ENCODE measurements around the gene CACNA1I.

Gene CACNA1I

DNA sequence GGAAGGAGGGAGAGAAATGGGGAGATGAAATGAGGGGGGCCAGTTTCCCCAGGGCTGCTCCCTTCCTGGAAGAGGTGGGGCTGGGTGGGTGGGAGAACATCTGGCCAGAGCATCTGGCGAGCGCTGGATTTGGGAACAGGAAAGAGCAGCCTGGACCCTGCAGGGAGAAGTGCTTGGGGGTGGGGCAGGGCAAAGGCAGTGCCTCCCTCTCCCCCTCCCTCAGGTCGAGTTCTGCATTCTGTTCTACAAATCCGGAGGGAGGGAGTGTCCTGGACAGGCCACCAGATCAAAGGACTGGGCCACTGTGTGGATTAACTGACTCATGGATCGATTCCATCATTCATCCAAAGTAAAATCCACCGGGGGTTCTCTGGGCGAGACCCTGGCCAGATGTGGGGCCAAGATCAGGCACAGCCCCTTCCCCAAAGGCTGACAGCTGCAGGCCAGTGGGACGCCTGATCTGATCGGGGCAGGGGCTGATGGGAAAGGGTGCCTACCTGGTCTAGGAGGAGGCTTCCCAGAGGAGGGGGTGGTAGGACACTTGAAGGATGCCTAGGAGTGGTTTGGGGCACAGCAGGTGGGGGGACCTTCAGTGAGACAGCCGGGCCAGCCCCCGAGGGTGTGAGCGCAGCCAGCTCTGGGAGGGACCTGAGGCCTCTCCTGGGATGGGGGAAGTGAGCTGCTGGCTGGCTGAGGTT, 57.5 kb downstream of the CACNA1I start:
- Mint-ChIP-seq H3K4me3 (no peak overlapping the region), H3K36me3 (ENCODE audit: low read depth) (no peaks in the 10 kb centered on the region), H3K27ac (no peak overlapping the region), H3K27me3 (ENCODE audit: low read depth, poor library complexity) (peaks cover 11% of the 10 kb centered on the region), H3K4me1 (peaks cover 38% of the 10 kb centered on the region), H3K9me3 (no peaks in the 10 kb centered on the region)
- TF ChIP-seq, protein P1, sequence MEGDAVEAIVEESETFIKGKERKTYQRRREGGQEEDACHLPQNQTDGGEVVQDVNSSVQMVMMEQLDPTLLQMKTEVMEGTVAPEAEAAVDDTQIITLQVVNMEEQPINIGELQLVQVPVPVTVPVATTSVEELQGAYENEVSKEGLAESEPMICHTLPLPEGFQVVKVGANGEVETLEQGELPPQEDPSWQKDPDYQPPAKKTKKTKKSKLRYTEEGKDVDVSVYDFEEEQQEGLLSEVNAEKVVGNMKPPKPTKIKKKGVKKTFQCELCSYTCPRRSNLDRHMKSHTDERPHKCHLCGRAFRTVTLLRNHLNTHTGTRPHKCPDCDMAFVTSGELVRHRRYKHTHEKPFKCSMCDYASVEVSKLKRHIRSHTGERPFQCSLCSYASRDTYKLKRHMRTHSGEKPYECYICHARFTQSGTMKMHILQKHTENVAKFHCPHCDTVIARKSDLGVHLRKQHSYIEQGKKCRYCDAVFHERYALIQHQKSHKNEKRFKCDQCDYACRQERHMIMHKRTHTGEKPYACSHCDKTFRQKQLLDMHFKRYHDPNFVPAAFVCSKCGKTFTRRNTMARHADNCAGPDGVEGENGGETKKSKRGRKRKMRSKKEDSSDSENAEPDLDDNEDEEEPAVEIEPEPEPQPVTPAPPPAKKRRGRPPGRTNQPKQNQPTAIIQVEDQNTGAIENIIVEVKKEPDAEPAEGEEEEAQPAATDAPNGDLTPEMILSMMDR (IDR thresholded peaks at IDR 0.05) = no peak
- DNase-seq = no peak

DNA sequence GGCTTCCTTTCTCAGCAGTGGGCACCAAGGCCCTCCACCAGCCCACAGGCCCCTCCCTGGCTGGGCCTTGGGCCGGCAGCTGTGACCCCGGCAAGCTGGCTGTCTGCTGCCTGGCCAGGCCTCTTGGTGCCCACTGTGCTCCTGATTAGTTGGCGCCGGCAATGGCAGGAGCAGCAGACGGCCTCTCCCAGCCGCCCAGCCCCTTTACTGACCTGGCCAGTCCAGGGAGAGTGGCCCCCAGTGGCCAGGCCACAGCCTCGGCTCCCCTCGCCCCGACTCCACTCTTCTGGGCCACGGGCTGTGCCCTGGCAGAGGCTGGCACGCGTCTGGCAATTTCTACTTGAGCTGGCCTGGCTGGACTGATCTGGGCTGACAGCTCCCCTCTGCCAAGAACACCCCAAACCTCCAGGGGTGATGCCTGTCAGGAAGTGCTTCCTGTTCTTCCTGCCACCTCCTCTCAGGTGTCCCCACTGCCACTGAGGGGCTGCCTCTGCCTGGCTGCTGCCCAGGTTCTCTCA, 58.1 kb downstream of the CACNA1I start:
- TF ChIP-seq, protein P1 (IDR thresholded peaks at IDR 0.05) = no peak
- no peaks in the 10 kb centered on the region for H3K36me3 Mint-ChIP-seq (ENCODE audit: low read depth)
- peaks cover 12% of the 10 kb centered on the region for H3K27me3 Mint-ChIP-seq (ENCODE audit: low read depth, poor library complexity)

DNA sequence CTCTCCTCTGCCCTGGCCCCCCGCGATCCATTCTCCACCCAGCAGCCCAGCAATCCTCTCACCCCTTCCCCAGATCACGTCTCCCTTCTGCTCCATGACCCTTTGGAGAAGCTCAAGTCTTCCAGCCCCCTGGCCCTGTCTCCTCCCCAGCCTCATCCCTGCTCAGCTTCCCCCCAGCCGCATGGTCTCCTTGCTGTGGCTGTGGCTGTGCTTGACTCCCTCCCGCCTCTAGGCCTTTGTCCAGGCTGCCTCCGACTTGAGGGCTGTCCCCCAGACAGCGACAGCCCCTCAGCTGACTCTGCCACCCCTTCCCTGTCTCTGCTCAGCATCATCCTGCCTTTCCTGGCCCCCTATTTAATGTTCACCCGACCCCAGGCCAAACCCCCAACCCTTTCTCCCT, 59.3 kb downstream of the CACNA1I start:
- TF ChIP-seq, protein P1 (IDR thresholded peaks at IDR 0.05) = no peak
- Mint-ChIP-seq H3K36me3 (ENCODE audit: low read depth) (no peaks in the 10 kb centered on the region), H3K27ac (peak overlapping the region; percentile 96), H3K9me3 (no peaks in the 10 kb centered on the region), H3K4me1 (peaks cover 44% of the 10 kb centered on the region), H3K27me3 (ENCODE audit: low read depth, poor library complexity) (peaks cover 17% of the 10 kb centered on the region), H3K4me3 (no peak overlapping the region)
- DNase-seq = no peak

More for the DNA sequence above, 58.1 kb downstream of the CACNA1I start:
- no peak overlapping the region for H3K4me3 Mint-ChIP-seq
- peaks cover 38% of the 10 kb centered on the region for H3K4me1 Mint-ChIP-seq
- no peaks in the 10 kb centered on the region for H3K9me3 Mint-ChIP-seq
- DNase-seq = no peak
- no peak overlapping the region for H3K27ac Mint-ChIP-seq

DNA sequence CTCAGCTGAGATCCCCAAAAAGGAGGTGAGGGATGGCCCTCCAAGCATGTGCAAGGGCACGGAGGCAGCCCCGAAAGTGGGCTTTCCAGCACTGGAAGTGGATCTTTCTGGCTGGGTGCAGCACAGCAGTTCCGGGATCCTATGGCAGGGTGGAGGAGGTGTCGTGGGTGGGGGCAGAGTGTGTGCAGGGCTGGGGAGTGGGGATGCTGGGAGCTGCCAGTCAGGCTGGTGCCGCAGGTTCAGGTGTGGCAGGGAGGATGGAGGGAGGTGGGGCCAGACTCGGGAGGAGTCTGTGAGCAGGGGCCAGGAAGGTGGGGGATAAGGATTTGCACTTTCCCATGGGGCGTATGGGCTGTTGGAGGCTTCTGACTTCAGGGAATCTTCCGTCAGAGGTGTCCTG, 60.2 kb downstream of the CACNA1I start:
- no peaks in the 10 kb centered on the region for H3K9me3 Mint-ChIP-seq
- H3K27ac Mint-ChIP-seq = no peak overlapping the region
- peaks cover 52% of the 10 kb centered on the region for H3K4me1 Mint-ChIP-seq
- DNase-seq = no peak
- peaks cover 20% of the 10 kb centered on the region for H3K27me3 Mint-ChIP-seq (ENCODE audit: low read depth, poor library complexity)
- no peak overlapping the region for H3K4me3 Mint-ChIP-seq
- H3K36me3 Mint-ChIP-seq (ENCODE audit: low read depth) = no peaks in the 10 kb centered on the region
- TF ChIP-seq, protein P1 (IDR thresholded peaks at IDR 0.05) = no peak

DNA sequence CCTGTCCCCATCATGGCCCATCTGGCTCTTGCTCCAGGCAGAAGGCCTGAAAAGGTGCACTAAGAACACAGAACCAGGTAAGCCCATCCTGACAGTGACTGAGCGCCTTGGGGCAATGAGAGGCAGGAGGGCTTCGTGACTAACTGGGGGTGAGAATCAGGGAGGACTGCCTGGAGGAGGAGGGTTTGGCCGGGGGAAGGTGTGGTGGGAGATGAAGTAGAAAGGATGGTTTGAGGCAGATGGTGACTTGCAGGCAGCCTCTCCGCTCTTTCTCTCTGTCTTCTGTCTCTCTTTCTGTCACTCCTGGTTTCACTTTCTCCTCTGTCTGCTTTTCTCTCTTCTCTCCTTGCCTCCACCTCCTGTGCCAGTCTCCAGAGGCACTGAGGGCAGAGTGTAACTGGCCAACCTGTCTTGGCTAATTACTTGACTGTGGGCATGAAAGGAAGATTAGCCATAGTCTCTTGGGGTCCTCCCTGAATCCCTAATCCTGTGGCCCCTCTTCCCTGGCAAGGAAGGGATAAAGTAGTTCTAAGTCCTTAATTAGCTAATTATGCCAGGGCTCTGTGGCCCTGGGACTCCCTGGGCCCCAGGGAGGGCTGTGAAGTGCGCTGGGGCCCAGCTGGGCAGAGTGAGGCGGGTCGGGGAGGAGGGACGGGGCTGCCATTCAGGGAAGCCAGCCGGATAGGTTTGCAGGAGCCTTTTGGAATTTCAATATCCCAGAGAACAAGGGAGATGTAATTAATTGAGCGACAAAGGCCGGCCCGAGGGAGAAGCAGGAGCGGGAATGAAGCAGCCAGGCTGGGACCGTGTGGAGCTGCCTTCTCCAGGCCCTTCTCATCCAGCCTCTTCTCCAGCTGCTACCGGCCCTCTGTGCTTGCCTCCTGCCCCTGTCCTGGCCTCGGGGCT, 61.1 kb downstream of the CACNA1I start:
- no peak overlapping the region for H3K4me3 Mint-ChIP-seq
- H3K4me1 Mint-ChIP-seq = peaks cover 56% of the 10 kb centered on the region
- DNase-seq = no peak
- H3K27ac Mint-ChIP-seq = no peak overlapping the region
- TF ChIP-seq, protein P1 (IDR thresholded peaks at IDR 0.05) = no peak
- H3K27me3 Mint-ChIP-seq (ENCODE audit: low read depth, poor library complexity) = peaks cover 14% of the 10 kb centered on the region
- H3K36me3 Mint-ChIP-seq (ENCODE audit: low read depth) = no peaks in the 10 kb centered on the region
- H3K9me3 Mint-ChIP-seq = no peaks in the 10 kb centered on the region
